Cardiac septum (tissue), 1 donor: Measurements from ENCODE around the gene MBP. TPM values are rescaled to one million over a fixed set of nuclear protein-coding genes. Genes with fewer than 3 reads are reported as not detected.

Experiments
- total RNA-seq: library from RNA; stranded (reverse); fragmentation: NEBNext Ultra II Directional; extraction: Animal tissue kit (Norgen Biotek cat#: 25700); gene quantifications from one replicate; pipeline ENCODE4 v1.2.1, GENCODE V29; 2021
- donor health status: DM: no; HTN: no; CAD: no.

The MBP gene
- total RNA-seq, 1 donor from 2014 or later, result 37.7 TPM

Other genes with a start within 250 kb of the MBP start
- 0.08 TPM for gene GALR1, start 117.1 kb upstream of the MBP start, total RNA-seq